Liver (tissue), 3 donors: ENCODE results near the gene LIG1.

ENCODE experiments used
- SP1 ChIP-seq: IDR thresholded peaks from 2 replicates; pipeline ENCODE4 v1.6.1; 2018; ENCODE audit warnings: antibody characterized with exemption, mild to moderate bottlenecking
- TF ChIP-seq, protein P1 (sequence below): IDR thresholded peaks from 2 replicates; pipeline ENCODE4 v1.6.1; 2016; ENCODE audit warnings: antibody characterized with exemption
- TF ChIP-seq, protein P2 (sequence below): fragments of 150-350 bp; IDR thresholded peaks from 2 replicates; pipeline ENCODE4 v1.5.1; 2017; ENCODE audit warnings: improper control_type of control experiment, low read depth, low read length; ENCODE audit not compliant: missing input control
- donor health status: healthy.
- donor health status: healthy.

DNA sequence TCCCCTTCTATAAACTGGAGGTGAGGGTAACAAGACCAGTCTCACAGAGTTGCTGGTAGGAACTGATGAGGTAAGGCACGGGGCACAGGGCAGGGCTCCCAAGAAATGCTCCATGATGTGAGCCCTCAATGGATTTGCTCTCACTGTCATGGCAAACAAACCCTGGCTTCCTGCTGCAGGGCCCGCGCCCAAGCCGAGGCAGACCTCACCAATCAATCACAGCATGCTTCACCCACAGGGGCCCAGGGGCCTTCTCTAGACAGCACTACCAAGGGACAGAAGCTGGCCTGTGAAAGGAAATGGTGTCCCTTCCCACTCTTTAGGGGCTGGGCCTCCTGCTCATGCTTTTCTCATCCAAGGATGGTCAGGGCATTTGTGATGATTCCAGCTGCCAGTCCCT, 33.6 kb downstream of the LIG1 start:
- TF ChIP-seq, protein P1, sequence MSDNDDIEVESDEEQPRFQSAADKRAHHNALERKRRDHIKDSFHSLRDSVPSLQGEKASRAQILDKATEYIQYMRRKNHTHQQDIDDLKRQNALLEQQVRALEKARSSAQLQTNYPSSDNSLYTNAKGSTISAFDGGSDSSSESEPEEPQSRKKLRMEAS: no peak
- TF ChIP-seq, protein P2, sequence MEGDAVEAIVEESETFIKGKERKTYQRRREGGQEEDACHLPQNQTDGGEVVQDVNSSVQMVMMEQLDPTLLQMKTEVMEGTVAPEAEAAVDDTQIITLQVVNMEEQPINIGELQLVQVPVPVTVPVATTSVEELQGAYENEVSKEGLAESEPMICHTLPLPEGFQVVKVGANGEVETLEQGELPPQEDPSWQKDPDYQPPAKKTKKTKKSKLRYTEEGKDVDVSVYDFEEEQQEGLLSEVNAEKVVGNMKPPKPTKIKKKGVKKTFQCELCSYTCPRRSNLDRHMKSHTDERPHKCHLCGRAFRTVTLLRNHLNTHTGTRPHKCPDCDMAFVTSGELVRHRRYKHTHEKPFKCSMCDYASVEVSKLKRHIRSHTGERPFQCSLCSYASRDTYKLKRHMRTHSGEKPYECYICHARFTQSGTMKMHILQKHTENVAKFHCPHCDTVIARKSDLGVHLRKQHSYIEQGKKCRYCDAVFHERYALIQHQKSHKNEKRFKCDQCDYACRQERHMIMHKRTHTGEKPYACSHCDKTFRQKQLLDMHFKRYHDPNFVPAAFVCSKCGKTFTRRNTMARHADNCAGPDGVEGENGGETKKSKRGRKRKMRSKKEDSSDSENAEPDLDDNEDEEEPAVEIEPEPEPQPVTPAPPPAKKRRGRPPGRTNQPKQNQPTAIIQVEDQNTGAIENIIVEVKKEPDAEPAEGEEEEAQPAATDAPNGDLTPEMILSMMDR: no peak
- no peak for TF ChIP-seq SP1
